H1 (cell line): ENCODE measurements around the gene HMGXB3. TPM values are rescaled to one million over a fixed set of nuclear protein-coding genes. Genes with fewer than 3 reads are reported as not detected.

Experiments
- CTCF ChIA-PET: fragments of 300-600 bp; sonication (Branson Sonifier 250); formaldehyde crosslinking; loops from one replicate; lab custom pipeline; 2021; ENCODE audit not compliant: partially characterized antibody; lab: Charles Lee
- POLR2A ChIA-PET: fragments of 300-600 bp; sonication (Branson Sonifier 250); formaldehyde crosslinking; loops from one replicate; lab custom pipeline; 2021; ENCODE audit warnings: inconsistent platforms; ENCODE audit not compliant: partially characterized antibody; lab: Charles Lee
- DNase-seq, 2 experiments: peaks; one replicate each; pipeline versions ENCODE4 v3.0.0 to v3.0.0-alpha.2; 2010 to 2022; ENCODE audit warnings: low spot score in 2 of 2, low read depth in 1 of 2, mixed read lengths in 1 of 2
- FAIRE-seq: peaks from 2 replicates; lab custom pipeline; 2011; peaks lifted over from hg19 to GRCh38; lab: Jason Lieb, UNC
- H2AFZ ChIP-seq: 2 replicates; pipeline ENCODE4 v1.8.1; 2012; ENCODE audit warnings: low read length, inconsistent platforms
- H2AK5ac ChIP-seq: 2 replicates; pipeline ENCODE4 v1.6.1; 2013; ENCODE audit warnings: low read depth, low read length
- H2BK120ac ChIP-seq: replicated peaks from 2 replicates; pipeline ENCODE3; 2013; ENCODE audit warnings: low read depth, low read length, inconsistent platforms
- H2BK12ac ChIP-seq: 2 replicates; pipeline ENCODE4 v1.6.1; 2013; ENCODE audit warnings: low read depth, low read length
- H2BK15ac ChIP-seq: 2 replicates; pipeline ENCODE4 v1.6.1; 2013; ENCODE audit warnings: low read length
- H2BK20ac ChIP-seq: 2 replicates; pipeline ENCODE4 v1.6.1; 2013; ENCODE audit warnings: low read length
- H2BK5ac ChIP-seq: 2 replicates; pipeline ENCODE4 v1.6.1; 2013; ENCODE audit warnings: low read depth, low read length
- H3K14ac ChIP-seq: 2 replicates; pipeline ENCODE4 v1.6.1; 2013; ENCODE audit warnings: inconsistent platforms; ENCODE audit not compliant: insufficient read length
- H3K18ac ChIP-seq: 2 replicates; pipeline ENCODE4 v1.6.1; 2013; ENCODE audit warnings: low read length; ENCODE audit errors: extremely low read depth
- H3K23ac ChIP-seq: 2 replicates; pipeline ENCODE4 v1.6.1; 2013; ENCODE audit warnings: inconsistent platforms; ENCODE audit not compliant: insufficient read length
- H3K23me2 ChIP-seq: 2 replicates; pipeline ENCODE4 v1.6.1; 2013; ENCODE audit warnings: low read depth, low read length
- H3K27ac ChIP-seq: 2 replicates; pipeline ENCODE4 v1.6.1; 2011; ENCODE audit warnings: low read depth, low read length, inconsistent platforms
- H3K27me3 ChIP-seq, 4 experiments: replicated peaks in 1 of 4; 1 replicate in 1 of 4; 2 replicates in 3 of 4; pipeline versions ENCODE4 v1.6.1 to v1.8.1; 2011 to 2013; ENCODE audit warnings: low read length in 3 of 4, mild to moderate bottlenecking in 3 of 4, inconsistent platforms in 2 of 4, mixed read lengths in 2 of 4, moderate library complexity in 1 of 4; ENCODE audit not compliant: control insufficient read depth in 3 of 4, insufficient read depth in 3 of 4; ENCODE audit errors: extremely low read depth in 1 of 4
- H3K36me3 ChIP-seq, 4 experiments: 2 replicates each; pipeline versions ENCODE4 v1.6.1 to v1.8.1; 2011 to 2013; ENCODE audit warnings: mild to moderate bottlenecking in 4 of 4, low read length in 3 of 4, moderate library complexity in 2 of 4, control low read depth in 1 of 4, inconsistent platforms in 1 of 4; ENCODE audit not compliant: insufficient read depth in 4 of 4, control insufficient read depth in 2 of 4
- H3K4ac ChIP-seq: replicated peaks from 2 replicates; pipeline ENCODE3; 2013; ENCODE audit warnings: low read length, low read depth, mixed read lengths, inconsistent platforms; ENCODE audit not compliant: insufficient read length
- H3K4me1 ChIP-seq, 4 experiments: replicated peaks in 1 of 4; 1 replicate in 1 of 4; 2 replicates in 3 of 4; pipeline versions ENCODE4 v1.6.1 to v1.8.1; 2011 to 2013; ENCODE audit warnings: low read length in 3 of 4, inconsistent platforms in 2 of 4, mixed read lengths in 1 of 4; ENCODE audit not compliant: insufficient read depth in 4 of 4, control insufficient read depth in 3 of 4
- H3K4me2 ChIP-seq, 2 experiments: 2 replicates each; pipeline versions ENCODE4 v1.6.1 to v1.8.1; 2011 to 2013; ENCODE audit warnings: low read depth in 2 of 2, low read length in 2 of 2, control low read depth in 1 of 2, inconsistent platforms in 1 of 2, mild to moderate bottlenecking in 1 of 2; ENCODE audit not compliant: insufficient read depth in 1 of 2
- H3K4me3 ChIP-seq, 4 experiments: fragments of 200-600, 300-600 bp in 1 of 4; sonication (generic), shearing (Covaris generic), sonication (Bioruptor Twin) in 1 of 4; 2 replicates each; pipeline versions ENCODE4 v1.5.1 to v1.8.1; 2011 to 2016; ENCODE audit warnings: low read length in 4 of 4, low read depth in 3 of 4, control low read depth in 2 of 4, inconsistent platforms in 2 of 4, mild to moderate bottlenecking in 2 of 4, mixed read lengths in 1 of 4, moderate library complexity in 1 of 4; ENCODE audit not compliant: insufficient read depth in 2 of 4; ENCODE audit errors: extremely low read depth in 1 of 4
- H3K56ac ChIP-seq: replicated peaks from 2 replicates; pipeline ENCODE3; 2013; ENCODE audit warnings: low read depth, mild to moderate bottlenecking, mixed read lengths, low read length, inconsistent platforms; ENCODE audit not compliant: insufficient read length
- H3K79me1 ChIP-seq: 2 replicates; pipeline ENCODE4 v1.6.1; 2013; ENCODE audit warnings: low read depth, low read length, control low read depth
- H3K79me2 ChIP-seq, 2 experiments: 2 replicates each; pipeline versions ENCODE4 v1.6.1 to v1.8.1; 2012 to 2013; ENCODE audit warnings: low read length in 2 of 2, mild to moderate bottlenecking in 2 of 2, inconsistent platforms in 1 of 2; ENCODE audit not compliant: insufficient read depth in 2 of 2, control insufficient read depth in 1 of 2
- H3K9ac ChIP-seq, 4 experiments: replicated peaks in 1 of 4; 1 replicate in 1 of 4; 2 replicates in 3 of 4; pipeline versions ENCODE4 v1.6.1 to v1.8.1; 2011 to 2013; ENCODE audit warnings: low read depth in 3 of 4, low read length in 3 of 4, control low read depth in 2 of 4, mild to moderate bottlenecking in 2 of 4, moderate library complexity in 2 of 4, inconsistent platforms in 1 of 4; ENCODE audit errors: extremely low read depth in 1 of 4
- H3K9me3 ChIP-seq, 2 experiments: 2 replicates each; pipeline versions ENCODE4 v1.6.1 to v1.8.1; 2012 to 2013; ENCODE audit warnings: mild to moderate bottlenecking in 2 of 2, moderate library complexity in 2 of 2, control low read depth in 1 of 2, inconsistent platforms in 1 of 2, low read depth in 1 of 2, low read length in 1 of 2, mixed read lengths in 1 of 2; ENCODE audit not compliant: insufficient read depth in 2 of 2
- H4K20me1 ChIP-seq, 2 experiments: replicated peaks in 1 of 2; 2 replicates each; pipeline versions ENCODE3 to v1.8.1; 2011 to 2013; ENCODE audit warnings: inconsistent platforms in 2 of 2, low read length in 2 of 2, mild to moderate bottlenecking in 1 of 2; ENCODE audit not compliant: insufficient read depth in 2 of 2, control insufficient read depth in 1 of 2
- H4K5ac ChIP-seq: 2 replicates; pipeline ENCODE4 v1.6.1; 2013; ENCODE audit warnings: low read length, low read depth, mixed read lengths, inconsistent platforms; ENCODE audit not compliant: insufficient read length
- H4K8ac ChIP-seq: 2 replicates; pipeline ENCODE4 v1.8.0; 2013; ENCODE audit warnings: mild to moderate bottlenecking, moderate library complexity, low read length, inconsistent platforms; ENCODE audit not compliant: insufficient read depth; ENCODE audit errors: extremely low read depth
- H4K91ac ChIP-seq: replicated peaks from 2 replicates; pipeline ENCODE3; 2013; ENCODE audit warnings: low read length, mixed read lengths, inconsistent platforms; ENCODE audit not compliant: insufficient read length
- BCL11A ChIP-seq, 2 experiments: IDR thresholded peaks; one replicate each; pipeline ENCODE4 v1.6.1; 2011; ENCODE audit warnings: low read depth in 2 of 2, low read length in 2 of 2, mild to moderate bottlenecking in 2 of 2
- EGR1 ChIP-seq: IDR thresholded peaks from 2 replicates; pipeline ENCODE4 v1.6.1; 2011; ENCODE audit warnings: low read depth, low read length, borderline replicate concordance
- JUND ChIP-seq: IDR thresholded peaks from 2 replicates; pipeline ENCODE4 v1.6.1; 2011; ENCODE audit warnings: mild to moderate bottlenecking, improper control_type of control experiment, low read length
- MAFK ChIP-seq: IDR thresholded peaks from 2 replicates; pipeline ENCODE4 v1.6.1; 2012; ENCODE audit warnings: low read depth, mild to moderate bottlenecking, improper control_type of control experiment, low read length
- POU5F1 ChIP-seq: IDR thresholded peaks from 2 replicates; pipeline ENCODE4 v1.6.1; 2011; ENCODE audit warnings: low read depth, mild to moderate bottlenecking, low read length, moderate library complexity
- RFX5 ChIP-seq: IDR thresholded peaks from 2 replicates; pipeline ENCODE4 v1.6.1; 2011; ENCODE audit warnings: low read depth, low read length, improper control_type of control experiment, borderline replicate concordance
- WGBS, 2 experiments: shearing (Covaris generic) in 1 of 2; methylation state at CpG; one replicate each; pipeline versions ENCODE4 v1.1.6 to v1.1.7; 2013 to 2015; ENCODE audit warnings: low lambda C conversion rate in 2 of 2, mixed read lengths in 2 of 2, inconsistent platforms in 1 of 2, low coverage in 1 of 2, missing lambda C conversion rate in 1 of 2; ENCODE audit not compliant: insufficient replicate concordance in 2 of 2, insufficient coverage in 1 of 2, insufficient read length in 1 of 2; ENCODE audit errors: extremely low coverage in 1 of 2, missing lambda C conversion rate in 1 of 2; 5-methylcytosine and 5-hydroxymethylcytosine counted together
- polyA plus RNA-seq, 7 experiments: library from polyadenylated mRNA; depleted of rRNA in 3 of 7; stranded (reverse) in 5 of 7; unstranded in 2 of 7; fragments of >200 nt in 5 of 7; fragments of 200-250 nt in 2 of 7; gene quantifications; 1 replicate in 5 of 7; 2 replicates in 1 of 7; 4 replicates in 1 of 7; pipeline versions ENCODE4 v1.2.1 to v1.2.3, GENCODE V29; 2011 to 2013; ENCODE audit warnings: missing spikeins in 2 of 7, mixed read lengths in 2 of 7
- total RNA-seq: library from RNA; stranded (reverse); fragmentation: NEBNext Ultra II Directional; extraction: Animal tissue kit (Norgen Biotek cat#: 25700); gene quantifications from 2 replicates; pipeline ENCODE4 v1.2.1, GENCODE V29; 2021

Gene HMGXB3
- total and polyA plus RNA-seq, 2 of the 8 experiments (the other 6 are each of a cell fraction or from before 2014, with no cell fraction given): 26.8 to 28.0 TPM

- Histone ChIP-seq H3K9me3 (no peaks in the 10 kb centered on the region), H4K91ac (no peak overlapping the region), H3K79me1 (no peaks in the 10 kb centered on the region), H3K14ac (no peak overlapping the region), H2BK120ac (no peak overlapping the region), H3K4me1 (no peaks in the 10 kb centered on the region), H3K4me2 (no peak overlapping the region), H3K79me2 (no peaks in the 10 kb centered on the region), H3K23me2 (no peaks in the 10 kb centered on the region), H2BK20ac (no peak overlapping the region), H4K5ac (no peak overlapping the region), H3K4ac (no peak overlapping the region), H3K18ac (no peak overlapping the region), H3K27me3 (no peaks in the 10 kb centered on the region), H4K8ac (no peak overlapping the region), H3K9ac (no peak overlapping the region), H3K27ac (no peak overlapping the region), H3K4me3 (no peak overlapping the region), H3K23ac (no peak overlapping the region), H2BK15ac (no peak overlapping the region), H3K36me3 (peaks cover 19 to 75% (median 60%) of the 10 kb centered on the region in 4 experiments), H2BK12ac (no peak overlapping the region), H3K56ac (no peak overlapping the region), H2AFZ (no peak overlapping the region), H2AK5ac (no peak overlapping the region), H4K20me1 (peaks cover 0 to 4% of the 10 kb centered on the region in 2 experiments), H2BK5ac (no peak overlapping the region)
- DNase-seq (no peak), FAIRE-seq (no peak)
- CTCF ChIA-PET: interaction anchor here (0.9 to 1.9 kb wide), 4 partner anchors 9 to 202 kb away, joined by 3 to 8 read pairs (median 4); no protein-coding TSS in a partner anchor
- TF ChIP-seq MAFK (no peak), EGR1 (no peak), POU5F1 (no peak), RFX5 (no peak), BCL11A (IDR thresholded peaks at IDR 0.05; ENCODE audit: low read depth in 2 of 2, low read length in 2 of 2) (no peak), JUND (no peak)
- POLR2A ChIA-PET: interaction anchor here (0.6 to 1.0 kb wide), 2 partner anchors 269 to 520 kb away, joined by 3 read pairs; no protein-coding TSS in a partner anchor
- WGBS, 2 experiments: 94% methylated on average over 9 of the region's 9 CpGs; no CpG with 5 or more reads in 1 of the 2 experiments
Observed at GRCh38 chr5:150036513-150036912, 36.0 kb downstream of the HMGXB3 start.
